ENCODE results near the gene AQP12A. TPM values are rescaled to one million over a fixed set of nuclear protein-coding genes. Genes with fewer than 3 reads are reported as not detected.

Gene AQP12A
- total and polyA plus RNA-seq, 4 donors: 2.5 TPM; not detected in 3

DNA sequence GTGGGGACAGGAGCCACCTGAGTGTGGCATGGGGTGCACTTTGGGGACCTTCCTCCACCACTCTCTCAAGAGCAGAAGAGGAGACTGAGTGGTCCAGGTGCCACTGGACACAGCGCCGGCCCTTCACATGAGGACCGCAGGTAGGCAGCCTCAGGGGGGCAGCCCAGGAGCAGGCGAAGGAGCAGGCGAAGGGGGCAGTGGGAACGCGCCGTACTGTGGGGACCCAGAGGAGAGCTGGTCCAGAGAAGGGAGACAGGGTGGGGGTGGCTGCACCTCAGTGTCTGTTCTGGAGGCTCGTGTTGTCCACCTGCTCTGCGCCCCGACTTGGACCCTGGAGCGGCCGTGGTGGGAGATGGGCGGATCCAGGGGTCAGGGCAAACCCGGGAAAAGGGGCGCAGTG is 55.0 kb downstream of the AQP12A start:
- H3K4me1 ChIP-seq (ENCODE audit: control insufficient read depth in 1 of 2, insufficient read depth in 2 of 2, low read length in 2 of 2): no peaks in the 10 kb centered on the region
- no peaks in the 10 kb centered on the region for H3K27me3 ChIP-seq (ENCODE audit: control insufficient read depth in 1 of 2, insufficient read depth in 2 of 2, low read length in 1 of 2)
- ATAC-seq (ENCODE audit: low FRiP score) (no peak), DNase-seq (no peak)
- H3K27ac ChIP-seq (ENCODE audit: low read depth in 1 of 2, low read length in 2 of 2): no peak overlapping the region
- H3K9me3 ChIP-seq (ENCODE audit: control insufficient read depth, low read length): no peaks in the 10 kb centered on the region
- H3K4me3 ChIP-seq (ENCODE audit: low read length in 2 of 2): no peak overlapping the region
- intact Hi-C loops (cut with DNase I): no loop called here
- no peaks in the 10 kb centered on the region for H3K36me3 ChIP-seq (ENCODE audit: control insufficient read depth in 1 of 2, insufficient read depth in 2 of 2, low read length in 1 of 2)
- 96% methylated on average over 15 to 16 of the region's 16 CpGs for WGBS, 2 donors

DNA sequence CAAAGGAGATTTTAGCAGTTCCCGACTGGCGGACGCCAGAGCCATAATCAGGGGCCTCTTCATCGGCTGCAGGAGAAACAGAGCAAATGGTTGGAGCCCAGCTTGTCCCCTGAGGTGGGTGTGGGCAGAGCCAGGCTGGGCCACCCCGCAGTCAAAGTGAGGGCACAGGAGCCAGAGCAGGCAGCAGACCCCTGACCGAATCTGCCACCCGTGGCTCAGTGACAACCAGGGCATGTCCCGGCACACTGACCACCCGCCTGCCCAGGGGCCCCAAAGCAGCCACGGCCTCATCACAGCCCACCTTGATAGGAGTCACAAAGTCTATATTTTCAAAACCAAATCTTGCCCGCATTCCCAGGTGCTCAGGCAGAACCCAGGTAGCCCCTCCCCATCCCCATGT is 55.6 kb downstream of the AQP12A start:
- Histone ChIP-seq H3K27ac (ENCODE audit: low read depth in 1 of 2, low read length in 2 of 2) (no peak overlapping the region), H3K36me3 (ENCODE audit: control insufficient read depth in 1 of 2, insufficient read depth in 2 of 2, low read length in 1 of 2) (no peaks in the 10 kb centered on the region), H3K4me3 (ENCODE audit: low read length in 2 of 2) (no peak overlapping the region), H3K4me1 (ENCODE audit: control insufficient read depth in 1 of 2, insufficient read depth in 2 of 2, low read length in 2 of 2) (no peaks in the 10 kb centered on the region), H3K27me3 (ENCODE audit: control insufficient read depth in 1 of 2, insufficient read depth in 2 of 2, low read length in 1 of 2) (no peaks in the 10 kb centered on the region), H3K9me3 (ENCODE audit: control insufficient read depth, low read length) (no peaks in the 10 kb centered on the region)
- DNase-seq (no peak), ATAC-seq (ENCODE audit: low FRiP score) (no peak)
- intact Hi-C loops (cut with DNase I): no loop called here
- 91 to 93% methylated on average over 10 to 11 of the region's 11 CpGs for WGBS, 2 donors

Other genes starting within 250 kb of the AQP12A start
- gene ANKMY1, start 133.9 kb upstream of the AQP12A start, total RNA-seq: 10 to 100 TPM; 10.4 to 22.0 TPM
- gene ANKMY1, start 133.9 kb upstream of the AQP12A start, polyA plus RNA-seq: 1 to 10 TPM; 6.2 to 6.6 TPM
- gene DUSP28, start 131.5 kb upstream of the AQP12A start, total RNA-seq: 1 to 10 TPM; 2.1 to 3.4 TPM
- 1 to 10 TPM; 3.0 to 5.0 TPM for gene DUSP28, start 131.5 kb upstream of the AQP12A start, polyA plus RNA-seq
- 10 to 100 TPM; 42.9 to 46.9 TPM for gene RNPEPL1, start 123.4 kb upstream of the AQP12A start, total RNA-seq
- gene RNPEPL1, start 123.4 kb upstream of the AQP12A start, polyA plus RNA-seq: 100 to 1,000 TPM in 1 of 2 donors, 10 to 100 TPM in 1; 48.2 to 108 TPM
- gene CAPN10, start 105.1 kb upstream of the AQP12A start, total RNA-seq: 10 to 100 TPM; 23.7 to 35.5 TPM
- 10 to 100 TPM; 12.6 to 66.9 TPM for gene CAPN10, start 105.1 kb upstream of the AQP12A start, polyA plus RNA-seq
- 1 to 10 TPM; 2.1 to 3.9 TPM for gene GPR35, start 66.4 kb upstream of the AQP12A start, total RNA-seq
- 10 to 100 TPM; 10.1 to 14.5 TPM for gene GPR35, start 66.4 kb upstream of the AQP12A start, polyA plus RNA-seq
- gene AQP12B, start 9.0 kb upstream of the AQP12A start, total RNA-seq: not detected
- under 1 TPM in 1 of 2 donors, not detected in 1; 0.38 TPM for gene AQP12B, start 9.0 kb upstream of the AQP12A start, polyA plus RNA-seq
- gene KIF1A, start 128.4 kb downstream of the AQP12A start, total RNA-seq: under 1 TPM; 0.72 to 0.78 TPM
- gene KIF1A, start 128.4 kb downstream of the AQP12A start, polyA plus RNA-seq: under 1 TPM in 1 of 2 donors, not detected in 1; 0.25 TPM
- not detected for gene AGXT, start 177.0 kb downstream of the AQP12A start, total RNA-seq
- not detected for gene AGXT, start 177.0 kb downstream of the AQP12A start, polyA plus RNA-seq
- gene MAB21L4, start 204.3 kb downstream of the AQP12A start, total RNA-seq: not detected
- gene MAB21L4, start 204.3 kb downstream of the AQP12A start, polyA plus RNA-seq: 1 to 10 TPM in 1 of 2 donors, not detected in 1; 5.5 TPM
- gene CROCC2, start 214.5 kb downstream of the AQP12A start, total RNA-seq: under 1 TPM; 0.13 to 0.45 TPM
- not detected for gene CROCC2, start 214.5 kb downstream of the AQP12A start, polyA plus RNA-seq